ENCODE data around the gene RAB21.

DNA sequence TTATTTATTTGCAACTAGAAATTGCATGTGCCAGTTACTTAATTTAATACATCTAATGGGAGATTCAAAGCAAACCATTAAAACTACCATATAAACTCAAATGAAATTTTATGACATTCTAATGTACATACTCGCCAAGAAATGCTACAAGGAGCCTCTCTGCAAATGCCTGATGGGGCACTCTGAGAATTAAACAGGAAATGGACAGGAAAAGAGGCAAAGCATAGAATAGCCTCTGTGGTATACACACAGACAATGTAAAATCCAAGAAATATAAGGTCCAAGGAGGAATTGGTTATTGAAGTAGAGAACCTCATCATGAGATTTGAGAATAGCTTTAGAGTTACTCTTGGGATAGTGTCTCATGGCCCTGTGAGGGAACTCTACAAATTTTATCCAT is 41.2 kb downstream of the RAB21 start:
- TF ChIP-seq EZH2 (IDR thresholded peaks at IDR 0.05; ENCODE audit: borderline replicate concordance, insufficient read depth, low read depth, low read length, poor library complexity, severe bottlenecking): no peak
- no peak for TF ChIP-seq CTCF (IDR thresholded peaks at IDR 0.05)

All from B cell (primary cell).